OCI-LY7 (cell line): ENCODE results near the gene BCL2L12.

ENCODE experiments used
- EZH2phosphoT487 ChIP-seq: fragments of 200-600 bp; sonication (generic); IDR thresholded peaks from 2 replicates; pipeline ENCODE4 v1.6.1; 2018; ENCODE audit warnings: low read depth, borderline replicate concordance, mild to moderate bottlenecking, mixed run types, antibody characterized with exemption, low read length, moderate library complexity, mixed read lengths
- TF ChIP-seq, protein P1 (sequence below): fragments of 200-600 bp; sonication (generic); conservative IDR thresholded peaks from 2 replicates; pipeline ENCODE4 v1.5.1; 2014; ENCODE audit warnings: mild to moderate bottlenecking, antibody characterized with exemption, low read length, moderate library complexity, mixed read lengths

DNA sequence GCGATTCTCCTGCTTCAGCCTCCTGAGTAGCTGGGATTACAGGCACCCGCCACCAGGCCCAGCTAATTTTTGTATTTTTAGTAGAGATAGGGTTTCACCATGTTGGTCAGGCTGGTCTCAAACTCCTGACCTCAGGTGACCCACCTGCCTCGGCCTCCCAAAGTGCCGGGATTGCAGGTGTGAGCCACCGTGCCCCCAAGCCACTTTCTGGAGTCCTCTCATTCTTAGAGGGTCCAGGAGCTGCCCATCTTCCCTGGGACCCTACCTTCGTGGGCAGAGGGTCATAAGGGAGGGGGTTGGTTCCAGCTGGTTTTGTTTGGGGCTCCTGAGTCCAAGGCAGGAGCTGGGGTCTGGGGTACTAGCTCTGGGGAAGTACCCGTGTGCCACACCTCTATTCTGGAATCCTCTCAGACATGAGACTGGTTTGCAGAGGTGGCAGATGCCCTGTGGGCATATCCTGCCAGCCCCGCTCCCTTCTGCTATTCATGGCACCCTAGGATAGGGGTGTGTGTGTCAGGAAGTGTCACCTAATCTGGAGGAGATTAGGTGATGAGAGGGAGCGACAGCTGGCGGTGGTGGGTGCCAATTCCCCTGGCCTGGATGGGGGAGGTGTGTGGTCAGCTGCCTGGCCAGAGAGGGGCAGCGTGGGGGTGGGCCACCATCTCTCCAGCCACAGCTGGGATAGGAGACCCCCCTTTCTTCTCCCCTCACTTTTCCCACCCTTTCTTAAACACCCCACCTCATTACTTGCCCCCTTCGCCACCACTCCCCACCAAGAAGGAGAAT, 13.4 kb downstream of the BCL2L12 start:
- TF ChIP-seq, protein P1, sequence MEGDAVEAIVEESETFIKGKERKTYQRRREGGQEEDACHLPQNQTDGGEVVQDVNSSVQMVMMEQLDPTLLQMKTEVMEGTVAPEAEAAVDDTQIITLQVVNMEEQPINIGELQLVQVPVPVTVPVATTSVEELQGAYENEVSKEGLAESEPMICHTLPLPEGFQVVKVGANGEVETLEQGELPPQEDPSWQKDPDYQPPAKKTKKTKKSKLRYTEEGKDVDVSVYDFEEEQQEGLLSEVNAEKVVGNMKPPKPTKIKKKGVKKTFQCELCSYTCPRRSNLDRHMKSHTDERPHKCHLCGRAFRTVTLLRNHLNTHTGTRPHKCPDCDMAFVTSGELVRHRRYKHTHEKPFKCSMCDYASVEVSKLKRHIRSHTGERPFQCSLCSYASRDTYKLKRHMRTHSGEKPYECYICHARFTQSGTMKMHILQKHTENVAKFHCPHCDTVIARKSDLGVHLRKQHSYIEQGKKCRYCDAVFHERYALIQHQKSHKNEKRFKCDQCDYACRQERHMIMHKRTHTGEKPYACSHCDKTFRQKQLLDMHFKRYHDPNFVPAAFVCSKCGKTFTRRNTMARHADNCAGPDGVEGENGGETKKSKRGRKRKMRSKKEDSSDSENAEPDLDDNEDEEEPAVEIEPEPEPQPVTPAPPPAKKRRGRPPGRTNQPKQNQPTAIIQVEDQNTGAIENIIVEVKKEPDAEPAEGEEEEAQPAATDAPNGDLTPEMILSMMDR: 0 out of 2 replicates have a peak, but pooled peaks have one; percentile 7
- no peak for TF ChIP-seq EZH2phosphoT487
